ENCODE data around the gene CDKN1B. TPM values are rescaled to one million over a fixed set of nuclear protein-coding genes. Genes with fewer than 3 reads are reported as not detected.
A peak's percentile ranks its signal among the peaks of the same experiment; 100 is the strongest.

Gene CDKN1B
- polyA plus RNA-seq, 2 donors: 17.5 to 26.2 TPM

- Histone ChIP-seq H3K4me3 (ENCODE audit: low read depth in 1 of 2, low read length in 2 of 2) (no peak overlapping the region), H3K9me3 (ENCODE audit: control insufficient read depth in 2 of 2, insufficient read depth in 1 of 2, low read depth in 1 of 2, low read length in 1 of 2) (no peaks in the 10 kb centered on the region), H3K27ac (ENCODE audit: low read depth in 2 of 2, low read length in 1 of 2) (no peak overlapping the region), H3K36me3 (ENCODE audit: control insufficient read depth in 2 of 2, insufficient read depth in 2 of 2, low read length in 1 of 2) (no peaks in the 10 kb centered on the region), H3K4me1 (ENCODE audit: control insufficient read depth in 2 of 2, insufficient read depth in 2 of 2, low read length in 1 of 2) (no peaks in the 10 kb centered on the region), H3K27me3 (ENCODE audit: control insufficient read depth in 1 of 2, insufficient read depth in 2 of 2, low read length in 2 of 2) (no peaks in the 10 kb centered on the region)
- 80 to 86% methylated on average over 3 of the region's 3 CpGs for WGBS, 2 donors
These were observed 33.4 kb upstream of the CDKN1B start for GRCh38 chr12:12683725-12684124.

GRCh38 chr12:12684375-12685106 is 32.6 kb upstream of the CDKN1B start:
- WGBS, 2 donors: 12 to 20% methylated on average over 5 of the region's 5 CpGs
- Histone ChIP-seq H3K27me3 (ENCODE audit: control insufficient read depth in 1 of 2, insufficient read depth in 2 of 2, low read length in 2 of 2) (no peaks in the 10 kb centered on the region), H3K27ac (ENCODE audit: low read depth in 2 of 2, low read length in 1 of 2) (no peak overlapping the region), H3K36me3 (ENCODE audit: control insufficient read depth in 2 of 2, insufficient read depth in 2 of 2, low read length in 1 of 2) (no peaks in the 10 kb centered on the region), H3K9me3 (ENCODE audit: control insufficient read depth in 2 of 2, insufficient read depth in 1 of 2, low read depth in 1 of 2, low read length in 1 of 2) (no peaks in the 10 kb centered on the region), H3K4me1 (ENCODE audit: control insufficient read depth in 2 of 2, insufficient read depth in 2 of 2, low read length in 1 of 2) (no peaks in the 10 kb centered on the region), H3K4me3 (ENCODE audit: low read depth in 1 of 2, low read length in 2 of 2) (no peak overlapping the region)

- Histone ChIP-seq H3K4me3 (ENCODE audit: low read depth in 1 of 2, low read length in 2 of 2) (no peak overlapping the region), H3K9me3 (ENCODE audit: control insufficient read depth in 2 of 2, insufficient read depth in 1 of 2, low read depth in 1 of 2, low read length in 1 of 2) (no peaks in the 10 kb centered on the region), H3K27me3 (ENCODE audit: control insufficient read depth in 1 of 2, insufficient read depth in 2 of 2, low read length in 2 of 2) (no peaks in the 10 kb centered on the region), H3K4me1 (ENCODE audit: control insufficient read depth in 2 of 2, insufficient read depth in 2 of 2, low read length in 1 of 2) (no peaks in the 10 kb centered on the region), H3K27ac (ENCODE audit: low read depth in 2 of 2, low read length in 1 of 2) (no peak overlapping the region), H3K36me3 (ENCODE audit: control insufficient read depth in 2 of 2, insufficient read depth in 2 of 2, low read length in 1 of 2) (no peaks in the 10 kb centered on the region)
- WGBS, 2 donors: 66 to 70% methylated on average over 4 of the region's 4 CpGs
These were observed 31.9 kb upstream of the CDKN1B start for GRCh38 chr12:12685305-12685704.

- WGBS, 2 donors: 81 to 88% methylated on average over 1 of the region's 1 CpG
- Histone ChIP-seq H3K4me3 (ENCODE audit: low read depth in 1 of 2, low read length in 2 of 2) (no peak overlapping the region), H3K27ac (ENCODE audit: low read depth in 2 of 2, low read length in 1 of 2) (no peak overlapping the region), H3K4me1 (ENCODE audit: control insufficient read depth in 2 of 2, insufficient read depth in 2 of 2, low read length in 1 of 2) (no peaks in the 10 kb centered on the region), H3K27me3 (ENCODE audit: control insufficient read depth in 1 of 2, insufficient read depth in 2 of 2, low read length in 2 of 2) (no peaks in the 10 kb centered on the region), H3K9me3 (ENCODE audit: control insufficient read depth in 2 of 2, insufficient read depth in 1 of 2, low read depth in 1 of 2, low read length in 1 of 2) (no peaks in the 10 kb centered on the region), H3K36me3 (ENCODE audit: control insufficient read depth in 2 of 2, insufficient read depth in 2 of 2, low read length in 1 of 2) (no peaks in the 10 kb centered on the region)
These were observed 30.7 kb upstream of the CDKN1B start for GRCh38 chr12:12686472-12686871.

GRCh38 chr12:12686925-12687324 is 30.2 kb upstream of the CDKN1B start:
- H3K9me3 ChIP-seq (ENCODE audit: control insufficient read depth in 2 of 2, insufficient read depth in 1 of 2, low read depth in 1 of 2, low read length in 1 of 2): no peaks in the 10 kb centered on the region

GRCh38 chr12:12689647-12690300 is 27.4 kb upstream of the CDKN1B start:
- Histone ChIP-seq H3K27ac (ENCODE audit: low read depth in 2 of 2, low read length in 1 of 2) (no peak overlapping the region), H3K27me3 (ENCODE audit: control insufficient read depth in 1 of 2, insufficient read depth in 2 of 2, low read length in 2 of 2) (no peaks in the 10 kb centered on the region), H3K4me1 (ENCODE audit: control insufficient read depth in 2 of 2, insufficient read depth in 2 of 2, low read length in 1 of 2) (no peaks in the 10 kb centered on the region), H3K4me3 (ENCODE audit: low read depth in 1 of 2, low read length in 2 of 2) (no peak overlapping the region), H3K36me3 (ENCODE audit: control insufficient read depth in 2 of 2, insufficient read depth in 2 of 2, low read length in 1 of 2) (no peaks in the 10 kb centered on the region), H3K9me3 (ENCODE audit: control insufficient read depth in 2 of 2, insufficient read depth in 1 of 2, low read depth in 1 of 2, low read length in 1 of 2) (no peaks in the 10 kb centered on the region)
- WGBS, 2 donors: 83 to 88% methylated on average over 5 of the region's 5 CpGs

More at GRCh38 chr12:12686925-12687324, 30.2 kb upstream of the CDKN1B start:
- no peaks in the 10 kb centered on the region for H3K36me3 ChIP-seq (ENCODE audit: control insufficient read depth in 2 of 2, insufficient read depth in 2 of 2, low read length in 1 of 2)
- no peak overlapping the region for H3K27ac ChIP-seq (ENCODE audit: low read depth in 2 of 2, low read length in 1 of 2)
- no peaks in the 10 kb centered on the region for H3K27me3 ChIP-seq (ENCODE audit: control insufficient read depth in 1 of 2, insufficient read depth in 2 of 2, low read length in 2 of 2)
- no peaks in the 10 kb centered on the region for H3K4me1 ChIP-seq (ENCODE audit: control insufficient read depth in 2 of 2, insufficient read depth in 2 of 2, low read length in 1 of 2)
- H3K4me3 ChIP-seq (ENCODE audit: low read depth in 1 of 2, low read length in 2 of 2): no peak overlapping the region

GRCh38 chr12:12691549-12691948 is 25.6 kb upstream of the CDKN1B start:
- H3K36me3 ChIP-seq (ENCODE audit: control insufficient read depth in 2 of 2, insufficient read depth in 2 of 2, low read length in 1 of 2): no peaks in the 10 kb centered on the region
- no peak overlapping the region for H3K27ac ChIP-seq (ENCODE audit: low read depth in 2 of 2, low read length in 1 of 2)
- no peaks in the 10 kb centered on the region for H3K27me3 ChIP-seq (ENCODE audit: control insufficient read depth in 1 of 2, insufficient read depth in 2 of 2, low read length in 2 of 2)
- no peaks in the 10 kb centered on the region for H3K9me3 ChIP-seq (ENCODE audit: control insufficient read depth in 2 of 2, insufficient read depth in 1 of 2, low read depth in 1 of 2, low read length in 1 of 2)
- H3K4me3 ChIP-seq (ENCODE audit: low read depth in 1 of 2, low read length in 2 of 2): no peak overlapping the region
- no peaks in the 10 kb centered on the region for H3K4me1 ChIP-seq (ENCODE audit: control insufficient read depth in 2 of 2, insufficient read depth in 2 of 2, low read length in 1 of 2)
- 88% methylated on average over 2 of the region's 2 CpGs for WGBS, 2 donors

- Histone ChIP-seq H3K27ac (ENCODE audit: low read depth in 2 of 2, low read length in 1 of 2) (no peak overlapping the region), H3K4me3 (ENCODE audit: low read depth in 1 of 2, low read length in 2 of 2) (no peak overlapping the region), H3K4me1 (ENCODE audit: control insufficient read depth in 2 of 2, insufficient read depth in 2 of 2, low read length in 1 of 2) (no peaks in the 10 kb centered on the region), H3K9me3 (ENCODE audit: control insufficient read depth in 2 of 2, insufficient read depth in 1 of 2, low read depth in 1 of 2, low read length in 1 of 2) (no peaks in the 10 kb centered on the region), H3K36me3 (ENCODE audit: control insufficient read depth in 2 of 2, insufficient read depth in 2 of 2, low read length in 1 of 2) (no peaks in the 10 kb centered on the region), H3K27me3 (ENCODE audit: control insufficient read depth in 1 of 2, insufficient read depth in 2 of 2, low read length in 2 of 2) (no peaks in the 10 kb centered on the region)
- WGBS, 2 donors: 76 to 79% methylated on average over 3 of the region's 3 CpGs
These were observed 24.0 kb upstream of the CDKN1B start for GRCh38 chr12:12693111-12693671.

GRCh38 chr12:12696562-12697383 is 20.4 kb upstream of the CDKN1B start:
- Histone ChIP-seq H3K27me3 (ENCODE audit: control insufficient read depth in 1 of 2, insufficient read depth in 2 of 2, low read length in 2 of 2) (no peaks in the 10 kb centered on the region), H3K4me1 (ENCODE audit: control insufficient read depth in 2 of 2, insufficient read depth in 2 of 2, low read length in 1 of 2) (no peaks in the 10 kb centered on the region), H3K4me3 (ENCODE audit: low read depth in 1 of 2, low read length in 2 of 2) (peak overlapping the region; percentile 41 to 72), H3K36me3 (ENCODE audit: control insufficient read depth in 2 of 2, insufficient read depth in 2 of 2, low read length in 1 of 2) (no peaks in the 10 kb centered on the region), H3K9me3 (ENCODE audit: control insufficient read depth in 2 of 2, insufficient read depth in 1 of 2, low read depth in 1 of 2, low read length in 1 of 2) (no peaks in the 10 kb centered on the region), H3K27ac (ENCODE audit: low read depth in 2 of 2, low read length in 1 of 2) (peak overlapping the region; percentile 91 to 95)
- WGBS, 2 donors: 2 to 6% methylated on average over 29 of the region's 29 CpGs

All from esophagus (tissue), 2 donors.